ENCODE data around the gene PTPRG. TPM values are rescaled to one million over a fixed set of nuclear protein-coding genes. Genes with fewer than 3 reads are reported as not detected.

PTPRG gene
- total and polyA plus RNA-seq, 2 donors (not counting 1 experiment from before 2014, with no cell fraction given) = 67.0 to 97.9 TPM

DNA sequence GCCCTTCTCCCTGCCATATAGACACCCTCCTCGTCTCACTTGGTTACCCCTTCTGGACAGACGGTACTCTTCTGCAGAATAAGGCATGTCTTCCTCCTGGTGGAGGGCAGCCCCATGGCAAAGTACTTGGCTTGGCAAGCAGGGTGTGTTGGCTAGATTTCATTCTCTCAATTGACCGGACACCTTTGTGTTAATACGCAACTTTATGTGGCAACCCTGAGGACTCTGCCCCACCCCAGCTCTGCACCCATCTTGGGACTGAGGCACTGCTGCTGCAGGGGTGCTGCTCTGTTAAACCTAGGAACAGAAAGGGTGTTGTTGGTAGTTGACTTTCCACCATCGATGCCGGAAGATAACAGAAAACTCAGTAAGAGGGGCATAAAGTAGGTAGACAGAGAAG lies 55.2 kb downstream of the PTPRG start:
- H3K9me3 ChIP-seq (ENCODE audit: control insufficient read depth, insufficient read depth, low read depth, low read length) = no peaks in the 10 kb centered on the region
- no peak overlapping the region for H2AFZ ChIP-seq (ENCODE audit: low read length)
- no peak overlapping the region for H3K9ac ChIP-seq (ENCODE audit: insufficient read depth, low read length)
- no peak overlapping the region for H3K27ac ChIP-seq (ENCODE audit: insufficient read depth, low read length)
- no peaks in the 10 kb centered on the region for H4K20me1 ChIP-seq (ENCODE audit: control insufficient read depth, extremely low read depth, insufficient read depth, low read length)
- H3K27me3 ChIP-seq (ENCODE audit: control insufficient read depth, insufficient read depth, low read length) = no peaks in the 10 kb centered on the region
- TF ChIP-seq EZH2 (IDR thresholded peaks at IDR 0.05; ENCODE audit: low read length, missing control alignments) = no peak
- TF ChIP-seq, protein P1, sequence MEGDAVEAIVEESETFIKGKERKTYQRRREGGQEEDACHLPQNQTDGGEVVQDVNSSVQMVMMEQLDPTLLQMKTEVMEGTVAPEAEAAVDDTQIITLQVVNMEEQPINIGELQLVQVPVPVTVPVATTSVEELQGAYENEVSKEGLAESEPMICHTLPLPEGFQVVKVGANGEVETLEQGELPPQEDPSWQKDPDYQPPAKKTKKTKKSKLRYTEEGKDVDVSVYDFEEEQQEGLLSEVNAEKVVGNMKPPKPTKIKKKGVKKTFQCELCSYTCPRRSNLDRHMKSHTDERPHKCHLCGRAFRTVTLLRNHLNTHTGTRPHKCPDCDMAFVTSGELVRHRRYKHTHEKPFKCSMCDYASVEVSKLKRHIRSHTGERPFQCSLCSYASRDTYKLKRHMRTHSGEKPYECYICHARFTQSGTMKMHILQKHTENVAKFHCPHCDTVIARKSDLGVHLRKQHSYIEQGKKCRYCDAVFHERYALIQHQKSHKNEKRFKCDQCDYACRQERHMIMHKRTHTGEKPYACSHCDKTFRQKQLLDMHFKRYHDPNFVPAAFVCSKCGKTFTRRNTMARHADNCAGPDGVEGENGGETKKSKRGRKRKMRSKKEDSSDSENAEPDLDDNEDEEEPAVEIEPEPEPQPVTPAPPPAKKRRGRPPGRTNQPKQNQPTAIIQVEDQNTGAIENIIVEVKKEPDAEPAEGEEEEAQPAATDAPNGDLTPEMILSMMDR (conservative IDR thresholded peaks at IDR 0.05 in 1 of 2, IDR thresholded peaks at IDR 0.05 in 1 of 2; ENCODE audit: low read depth in 1 of 2, low read length in 2 of 2) = no peak
- peaks cover 2% of the 10 kb centered on the region for H3K36me3 ChIP-seq (ENCODE audit: control insufficient read depth, insufficient read depth, low read length)
- peaks cover 3% of the 10 kb centered on the region for H3K79me2 ChIP-seq (ENCODE audit: control insufficient read depth, insufficient read depth, low read length)
- DNase-seq (ENCODE audit: low read depth in 2 of 2) = no peak
- H3K4me2 ChIP-seq (ENCODE audit: extremely low read depth, insufficient read depth, low read length) = no peak overlapping the region
- no peak overlapping the region for H3K4me3 ChIP-seq (replicated peaks in 1 of 4; ENCODE audit: control extremely low read depth in 1 of 4, insufficient read depth in 1 of 4, low read depth in 3 of 4, low read length in 4 of 4)
- peaks cover 3% of the 10 kb centered on the region for H3K4me1 ChIP-seq (ENCODE audit: control insufficient read depth, extremely low read depth, insufficient read depth, low read length)

DNA sequence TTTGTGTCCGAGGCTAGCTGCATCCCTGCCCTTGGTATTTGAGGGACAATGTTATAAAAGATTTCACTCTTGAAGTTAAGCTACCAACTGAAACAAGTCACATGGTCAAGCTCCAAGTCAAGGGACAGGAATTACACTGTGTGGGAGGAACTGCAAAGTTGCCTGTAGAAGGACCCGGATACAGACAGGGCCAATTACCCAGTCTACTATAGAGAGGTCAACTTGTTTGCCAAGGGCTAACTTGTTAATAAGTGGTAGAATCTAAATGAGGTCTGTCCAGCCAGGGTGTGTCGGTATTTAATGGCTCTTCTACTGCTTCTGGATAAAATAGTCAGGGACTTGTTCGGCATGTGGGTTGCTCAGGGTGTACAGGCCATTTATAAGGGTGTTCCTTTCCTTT lies 55.7 kb downstream of the PTPRG start:
- H3K36me3 ChIP-seq (ENCODE audit: control insufficient read depth, insufficient read depth, low read length) = peaks cover 2% of the 10 kb centered on the region
- H3K9ac ChIP-seq (ENCODE audit: insufficient read depth, low read length) = no peak overlapping the region
- TF ChIP-seq, protein P1 (conservative IDR thresholded peaks at IDR 0.05 in 1 of 2, IDR thresholded peaks at IDR 0.05 in 1 of 2; ENCODE audit: low read depth in 1 of 2, low read length in 2 of 2) = no peak
- no peak for TF ChIP-seq EZH2 (IDR thresholded peaks at IDR 0.05; ENCODE audit: low read length, missing control alignments)
- no peak overlapping the region for H3K27ac ChIP-seq (ENCODE audit: insufficient read depth, low read length)
- H3K9me3 ChIP-seq (ENCODE audit: control insufficient read depth, insufficient read depth, low read depth, low read length) = no peaks in the 10 kb centered on the region
- H3K4me2 ChIP-seq (ENCODE audit: extremely low read depth, insufficient read depth, low read length) = no peak overlapping the region
- H3K27me3 ChIP-seq (ENCODE audit: control insufficient read depth, insufficient read depth, low read length) = no peaks in the 10 kb centered on the region
- H3K4me3 ChIP-seq (replicated peaks in 1 of 4; ENCODE audit: control extremely low read depth in 1 of 4, insufficient read depth in 1 of 4, low read depth in 3 of 4, low read length in 4 of 4) = no peak overlapping the region
- peaks cover 3% of the 10 kb centered on the region for H3K79me2 ChIP-seq (ENCODE audit: control insufficient read depth, insufficient read depth, low read length)
- H4K20me1 ChIP-seq (ENCODE audit: control insufficient read depth, extremely low read depth, insufficient read depth, low read length) = no peaks in the 10 kb centered on the region
- H2AFZ ChIP-seq (ENCODE audit: low read length) = no peak overlapping the region
- DNase-seq (ENCODE audit: low read depth in 2 of 2) = peak in 1 of 2 donors; percentile 51
- H3K4me1 ChIP-seq (ENCODE audit: control insufficient read depth, extremely low read depth, insufficient read depth, low read length) = peaks cover 3% of the 10 kb centered on the region

DNA sequence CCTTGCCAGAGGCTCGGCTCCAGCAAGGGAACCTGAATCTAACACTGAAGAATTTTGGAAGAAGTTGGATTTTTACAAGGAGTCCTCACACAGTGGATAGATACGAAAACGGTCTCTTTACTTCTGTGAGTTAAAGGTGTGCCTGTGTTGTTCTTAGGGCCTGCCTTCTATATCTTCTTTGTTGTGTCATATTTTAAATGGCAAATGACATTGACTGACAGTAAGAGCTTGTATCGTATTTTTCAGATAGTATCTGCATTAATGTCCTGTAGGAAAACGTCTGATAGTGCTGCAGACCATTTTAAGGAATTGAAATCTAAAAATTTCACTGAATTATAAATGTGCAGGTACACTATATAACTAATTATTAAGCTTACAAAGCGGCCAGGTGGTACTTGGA lies 56.3 kb downstream of the PTPRG start:
- Histone ChIP-seq H3K27me3 (ENCODE audit: control insufficient read depth, insufficient read depth, low read length) (no peaks in the 10 kb centered on the region), H3K4me3 (replicated peaks in 1 of 4; ENCODE audit: control extremely low read depth in 1 of 4, insufficient read depth in 1 of 4, low read depth in 3 of 4, low read length in 4 of 4) (no peak overlapping the region), H3K9me3 (ENCODE audit: control insufficient read depth, insufficient read depth, low read depth, low read length) (no peaks in the 10 kb centered on the region), H3K79me2 (ENCODE audit: control insufficient read depth, insufficient read depth, low read length) (peaks cover 3% of the 10 kb centered on the region), H3K4me2 (ENCODE audit: extremely low read depth, insufficient read depth, low read length) (no peak overlapping the region), H3K36me3 (ENCODE audit: control insufficient read depth, insufficient read depth, low read length) (peaks cover 2% of the 10 kb centered on the region), H3K9ac (ENCODE audit: insufficient read depth, low read length) (no peak overlapping the region), H2AFZ (ENCODE audit: low read length) (no peak overlapping the region), H4K20me1 (ENCODE audit: control insufficient read depth, extremely low read depth, insufficient read depth, low read length) (no peaks in the 10 kb centered on the region), H3K4me1 (ENCODE audit: control insufficient read depth, extremely low read depth, insufficient read depth, low read length) (peaks cover 3% of the 10 kb centered on the region), H3K27ac (ENCODE audit: insufficient read depth, low read length) (no peak overlapping the region)
- DNase-seq (ENCODE audit: low read depth in 2 of 2) = no peak
- TF ChIP-seq, protein P1 (conservative IDR thresholded peaks at IDR 0.05 in 1 of 2, IDR thresholded peaks at IDR 0.05 in 1 of 2; ENCODE audit: low read depth in 1 of 2, low read length in 2 of 2) = no peak
- no peak for TF ChIP-seq EZH2 (IDR thresholded peaks at IDR 0.05; ENCODE audit: low read length, missing control alignments)
